Gastroesophageal sphincter (tissue), 4 donors: ENCODE data around the gene SHISAL1. TPM values are rescaled to one million over a fixed set of nuclear protein-coding genes. Genes with fewer than 3 reads are reported as not detected.
A peak's percentile ranks its signal among the peaks of the same experiment; 100 is the strongest.

ENCODE experiments used
- ATAC-seq: fragments of 150-250 bp; one replicate; pipeline ENCODE4 v1.9.1; 2016; ENCODE audit warnings: mild to moderate bottlenecking, moderate library complexity
- H3K27ac ChIP-seq, 4 donors: fragments of 200-600 bp; sonication (generic) in 3 of 4; 1 replicate in 3 of 4; 2 replicates in 1 of 4; pipeline ENCODE4 v1.5.1; 2016 to 2019
- H3K27me3 ChIP-seq: fragments of 200-600 bp; sonication (generic); one replicate; pipeline ENCODE4 v1.5.1; 2019
- H3K36me3 ChIP-seq, 2 donors: fragments of 200-600 bp; sonication (generic); one replicate each; pipeline ENCODE4 v1.5.1; 2019; ENCODE audit warnings: control low read depth in 1 of 2
- H3K4me1 ChIP-seq, 3 donors: fragments of 200-600 bp; sonication (generic); 1 replicate in 2 of 3; 2 replicates in 1 of 3; pipeline ENCODE4 v1.5.1; 2016 to 2019; ENCODE audit warnings: control low read depth in 2 of 3
- H3K4me3 ChIP-seq, 2 donors: fragments of 200-600 bp; sonication (generic); one replicate each; pipeline ENCODE4 v1.5.1; 2019; ENCODE audit warnings: mild to moderate bottlenecking in 1 of 2, moderate library complexity in 1 of 2
- H3K9me3 ChIP-seq, 3 donors: fragments of 200-600 bp; sonication (generic); one replicate each; pipeline ENCODE4 v1.5.1; 2017 to 2019; ENCODE audit warnings: control low read depth in 2 of 3
- CTCF ChIP-seq, 4 experiments: fragments of 200-600 bp in 2 of 4; fragments of 450-650 bp in 2 of 4; sonication (generic) in 1 of 4; IDR thresholded peaks; one replicate each; pipeline ENCODE4 v1.5.1; 2017 to 2019; ENCODE audit warnings: antibody characterized with exemption in 4 of 4, mild to moderate bottlenecking in 2 of 4, moderate library complexity in 2 of 4
- EP300 ChIP-seq: sonication (generic); formaldehyde crosslinking; IDR thresholded peaks from one replicate; pipeline ENCODE4 v1.6.1; 2017; ENCODE audit warnings: antibody characterized with exemption, mild to moderate bottlenecking
- POLR2A ChIP-seq, 2 donors: fragments of 450-650 bp; IDR thresholded peaks; one replicate each; pipeline ENCODE4 v1.6.1; 2017; ENCODE audit warnings: antibody characterized with exemption in 2 of 2, mild to moderate bottlenecking in 2 of 2, moderate library complexity in 1 of 2
- POLR2AphosphoS5 ChIP-seq: sonication (generic); formaldehyde crosslinking; IDR thresholded peaks from one replicate; pipeline ENCODE4 v1.6.1; 2017; ENCODE audit warnings: antibody characterized with exemption
- WGBS, 2 donors: methylation state at CpG; one replicate each; pipeline ENCODE4 v1.1.5; 2018; ENCODE audit warnings: low coverage in 1 of 2; 5-methylcytosine and 5-hydroxymethylcytosine counted together
- total RNA-seq, 4 donors: library from RNA; depleted of rRNA; stranded (reverse); fragments of >200 nt; gene quantifications; one replicate each; pipeline ENCODE4 v1.1.0, GENCODE V29; 2016

Gene SHISAL1
- total RNA-seq, 4 donors from 2014 or later: 4.5 to 23.1 (median 6.2) TPM

GRCh38 chr22:44359496-44360110, 46.9 kb upstream of the SHISAL1 start:
- 100% methylated on average over 2 of the region's 13 CpGs; no CpG with 5 or more reads in 1 of the 2 donors for WGBS, 2 donors
- H3K4me1 ChIP-seq: peaks cover 0 to 74% (median 38%) of the 10 kb centered on the region in 3 donors
- H3K9me3 ChIP-seq: no peaks in the 10 kb centered on the region
- H3K36me3 ChIP-seq: no peaks in the 10 kb centered on the region
- TF ChIP-seq POLR2AphosphoS5 (no peak), EP300 (no peak), POLR2A (IDR thresholded peaks at IDR 0.05) (no peak), CTCF (IDR thresholded peaks at IDR 0.05) (no peak)
- H3K27me3 ChIP-seq: no peaks in the 10 kb centered on the region
- peak overlapping the region in 3 of 4 donors; percentile 80 to 90 (median 83) for H3K27ac ChIP-seq
- no peak for ATAC-seq
- H3K4me3 ChIP-seq: no peak overlapping the region

- Histone ChIP-seq H3K4me1 (peaks cover 0 to 67% (median 31%) of the 10 kb centered on the region in 3 donors), H3K27me3 (no peaks in the 10 kb centered on the region), H3K27ac (peak overlapping the region; percentile 30 to 90 (median 82)), H3K9me3 (no peaks in the 10 kb centered on the region), H3K4me3 (no peak overlapping the region), H3K36me3 (no peaks in the 10 kb centered on the region)
- ATAC-seq: no peak
- 63 to 75% methylated on average over 7 to 9 of the region's 17 CpGs for WGBS, 2 donors
- TF ChIP-seq POLR2A (IDR thresholded peaks at IDR 0.05) (no peak), CTCF (IDR thresholded peaks at IDR 0.05) (no peak), POLR2AphosphoS5 (no peak), EP300 (no peak)
Measured at GRCh38 chr22:44358709-44359440, 46.1 kb upstream of the SHISAL1 start.

GRCh38 chr22:44357966-44358465, 45.3 kb upstream of the SHISAL1 start:
- H3K27ac ChIP-seq: peak overlapping the region; percentile 30 to 90 (median 82)

GRCh38 chr22:44357296-44357965, 44.7 kb upstream of the SHISAL1 start:
- H3K27ac ChIP-seq: peak overlapping the region; percentile 30 to 90 (median 82)
- TF ChIP-seq EP300: no peak
- TF ChIP-seq CTCF (IDR thresholded peaks at IDR 0.05): no peak
- no peak for TF ChIP-seq POLR2A (IDR thresholded peaks at IDR 0.05)
- no peak for TF ChIP-seq POLR2AphosphoS5
- H3K9me3 ChIP-seq: no peaks in the 10 kb centered on the region
- H3K4me3 ChIP-seq: no peak overlapping the region
- H3K4me1 ChIP-seq: peaks cover 0 to 54% (median 21%) of the 10 kb centered on the region in 3 donors
- no peaks in the 10 kb centered on the region for H3K36me3 ChIP-seq
- 51% methylated on average over 6 to 9 of the region's 10 CpGs for WGBS, 2 donors
- H3K27me3 ChIP-seq: peaks cover 9% of the 10 kb centered on the region
- no peak for ATAC-seq

More at GRCh38 chr22:44357966-44358465, 45.3 kb upstream of the SHISAL1 start:
- Histone ChIP-seq H3K4me3 (peak overlapping the region in 1 of 2 donors; percentile 9), H3K36me3 (no peaks in the 10 kb centered on the region), H3K4me1 (peaks cover 0 to 58% (median 24%) of the 10 kb centered on the region in 3 donors), H3K27me3 (peaks cover 3% of the 10 kb centered on the region), H3K9me3 (no peaks in the 10 kb centered on the region)
- WGBS, 2 donors: 9 to 10% methylated on average over 11 to 18 of the region's 19 CpGs
- ATAC-seq: peak; percentile 75
- TF ChIP-seq POLR2AphosphoS5 (peak; percentile 81), EP300 (no peak), POLR2A (IDR thresholded peaks at IDR 0.05) (no peak), CTCF (IDR thresholded peaks at IDR 0.05) (peak in 1 of 4 experiments; percentile 34)
